PC-9 (cell line): ENCODE measurements around the gene STK10. TPM values are rescaled to one million over a fixed set of nuclear protein-coding genes. Genes with fewer than 3 reads are reported as not detected.

Experiments
- BruUV-seq: library from RNA; stranded (reverse); fragments of 400-500 nt; replicated peaks from 2 replicates; lab custom pipeline; 2021; lab: Mats Ljungman, UMichigan
- CTCF ChIA-PET: fragments of 300-600 bp; sonication (Branson Sonifier 250); formaldehyde crosslinking; loops from one replicate; lab custom pipeline; 2022; ENCODE audit warnings: antibody characterized with exemption; lab: Charles Lee
- POLR2A ChIA-PET: fragments of 300-600 bp; sonication (Branson Sonifier 250); formaldehyde crosslinking; loops from one replicate; lab custom pipeline; 2022; ENCODE audit warnings: antibody characterized with exemption; ENCODE audit not compliant: unreplicated experiment; lab: Charles Lee
- DNase-seq, 2 experiments: peaks; one replicate each; pipeline versions ENCODE4 v3.0.0 to v3.0.0-alpha.2; 2015 to 2022; ENCODE audit warnings: mixed read lengths in 1 of 2
- H2AFZ ChIP-seq: fragments of 200-600 bp; sonication (generic); 2 replicates; pipeline ENCODE4 v1.8.1; 2017; ENCODE audit warnings: antibody characterized with exemption
- H3F3A ChIP-seq: fragments of 200-600 bp; sonication (generic); 2 replicates; pipeline ENCODE4 v1.8.1; 2017; ENCODE audit warnings: antibody characterized with exemption, mild to moderate bottlenecking, low read depth; ENCODE audit not compliant: insufficient read depth
- H3K27ac ChIP-seq: fragments of 200-600 bp; sonication (generic); 2 replicates; pipeline ENCODE4 v1.6.1; 2016; ENCODE audit warnings: mixed run types
- H3K27me3 ChIP-seq: fragments of 200-600 bp; sonication (generic); 2 replicates; pipeline ENCODE4 v1.6.1; 2016; ENCODE audit warnings: low read depth, mixed run types; ENCODE audit not compliant: insufficient read depth
- H3K36me3 ChIP-seq: fragments of 200-600 bp; sonication (generic); 2 replicates; pipeline ENCODE4 v1.6.1; 2016; ENCODE audit warnings: low read depth, mixed run types
- H3K4me1 ChIP-seq: fragments of 200-600 bp; sonication (generic); replicated peaks from 2 replicates; pipeline ENCODE4 v1.6.1; 2016; ENCODE audit warnings: mixed run types; ENCODE audit not compliant: insufficient read depth
- H3K4me2 ChIP-seq: fragments of 200-600 bp; sonication (generic); 2 replicates; pipeline ENCODE4 v1.6.1; 2017; ENCODE audit warnings: mixed run types
- H3K4me3 ChIP-seq: fragments of 200-600 bp; sonication (generic); 2 replicates; pipeline ENCODE4 v1.6.1; 2016; ENCODE audit warnings: mixed run types
- H3K79me2 ChIP-seq: fragments of 200-600 bp; sonication (generic); 2 replicates; pipeline ENCODE4 v1.6.1; 2017; ENCODE audit warnings: low read depth, mixed run types
- H3K9me2 ChIP-seq: fragments of 200-600 bp; sonication (generic); 2 replicates; pipeline ENCODE4 v1.8.1; 2017; ENCODE audit warnings: mild to moderate bottlenecking; ENCODE audit not compliant: insufficient read depth
- H3K9me3 ChIP-seq: fragments of 200-600 bp; sonication (generic); 2 replicates; pipeline ENCODE4 v1.8.1; 2016; ENCODE audit warnings: low read depth; ENCODE audit not compliant: insufficient read depth
- H4K20me1 ChIP-seq: fragments of 200-600 bp; sonication (generic); 2 replicates; pipeline ENCODE4 v1.8.1; 2017; ENCODE audit not compliant: insufficient read depth
- EZH2 ChIP-seq: fragments of 200-600 bp; sonication (generic); IDR thresholded peaks from 2 replicates; pipeline ENCODE4 v1.8.0; 2017; ENCODE audit warnings: antibody characterized with exemption, low read depth
- intact Hi-C: fragments of 100-400 bp; cut with micrococcal nuclease; formaldehyde crosslinking; loops from one replicate; pipeline ENCODE4 v1.10.0; 2022; ENCODE audit not compliant: unreplicated experiment
- total RNA-seq: library from RNA; stranded (reverse); gene quantifications from 2 replicates; pipeline ENCODE4 v1.2.3, GENCODE V29; 2021
- TF ChIP-seq, protein P1 (sequence below): fragments of 200-600 bp; sonication (generic); conservative IDR thresholded peaks from 2 replicates; pipeline ENCODE4 v1.6.1; 2017; ENCODE audit warnings: mixed run types, antibody characterized with exemption, mild to moderate bottlenecking, moderate library complexity

STK10 gene
- total RNA-seq, 1 experiment from 2014 or later, result 31.5 TPM

DNA sequence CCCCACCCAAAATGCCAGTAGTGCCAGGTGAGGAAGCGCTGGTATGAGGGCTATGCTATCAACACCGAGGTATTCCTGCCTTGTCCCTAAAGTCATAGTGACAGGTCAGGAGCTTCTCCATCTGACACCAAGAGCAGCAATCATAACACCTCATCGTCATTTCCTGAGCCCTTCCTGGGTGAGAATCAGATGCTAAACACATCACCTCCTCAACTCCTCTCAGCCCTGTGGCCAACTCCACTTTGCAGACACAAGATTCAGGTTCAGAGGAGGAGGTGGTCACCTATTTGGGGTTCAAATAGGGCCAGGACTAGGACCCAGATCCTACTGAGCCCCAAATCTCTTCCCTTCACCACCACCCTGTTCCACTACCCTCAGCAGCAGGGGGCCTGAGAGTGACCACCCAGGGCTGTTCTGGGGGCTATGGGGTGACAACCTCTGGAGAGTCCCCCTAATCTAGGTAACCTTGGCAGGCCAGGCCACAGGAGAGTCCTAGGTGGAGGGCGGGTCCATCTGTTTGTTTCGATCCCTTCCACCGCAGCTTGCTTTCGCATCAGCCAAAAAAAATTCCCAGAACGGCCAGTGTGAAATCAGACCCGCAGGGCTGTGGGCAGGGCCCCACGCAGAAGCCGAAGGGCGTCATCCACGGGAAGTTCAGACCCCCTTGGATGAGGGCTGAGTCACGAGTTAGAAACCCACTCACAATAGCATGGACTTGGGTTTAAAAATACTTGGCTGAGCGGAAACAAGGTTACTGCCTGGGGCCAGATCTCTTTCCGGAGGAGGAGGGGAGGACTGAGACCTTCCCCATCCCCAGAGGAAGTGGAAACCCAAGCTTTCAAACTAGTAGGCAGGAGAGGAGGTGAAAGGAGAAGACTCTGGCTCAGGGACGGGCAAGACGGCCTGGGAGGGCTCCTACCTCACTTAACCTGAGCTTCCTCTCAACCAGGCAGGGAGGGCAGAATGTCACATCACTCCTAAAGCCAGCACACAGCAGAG is 8.7 kb downstream of the STK10 start:
- no peak overlapping the region for H3K4me2 ChIP-seq
- no peaks in the 10 kb centered on the region for H3F3A ChIP-seq
- no peak overlapping the region for H2AFZ ChIP-seq
- ChIA-PET CTCF (no interaction called here), POLR2A (interaction anchor here (0.7 kb wide), 1 partner anchor 119 kb away, joined by 5 read pairs; no protein-coding TSS in a partner anchor)
- no TSS peak for BruUV-seq
- DNase-seq, result no peak
- no peak overlapping the region for H3K4me3 ChIP-seq
- H3K79me2 ChIP-seq, result peaks cover 35% of the 10 kb centered on the region
- intact Hi-C loops, result no loop called here
- H3K9me2 ChIP-seq, result no peaks in the 10 kb centered on the region
- H4K20me1 ChIP-seq, result peaks cover 29% of the 10 kb centered on the region
- H3K4me1 ChIP-seq, result no peaks in the 10 kb centered on the region
- TF ChIP-seq EZH2, result no peak
- TF ChIP-seq, protein P1, sequence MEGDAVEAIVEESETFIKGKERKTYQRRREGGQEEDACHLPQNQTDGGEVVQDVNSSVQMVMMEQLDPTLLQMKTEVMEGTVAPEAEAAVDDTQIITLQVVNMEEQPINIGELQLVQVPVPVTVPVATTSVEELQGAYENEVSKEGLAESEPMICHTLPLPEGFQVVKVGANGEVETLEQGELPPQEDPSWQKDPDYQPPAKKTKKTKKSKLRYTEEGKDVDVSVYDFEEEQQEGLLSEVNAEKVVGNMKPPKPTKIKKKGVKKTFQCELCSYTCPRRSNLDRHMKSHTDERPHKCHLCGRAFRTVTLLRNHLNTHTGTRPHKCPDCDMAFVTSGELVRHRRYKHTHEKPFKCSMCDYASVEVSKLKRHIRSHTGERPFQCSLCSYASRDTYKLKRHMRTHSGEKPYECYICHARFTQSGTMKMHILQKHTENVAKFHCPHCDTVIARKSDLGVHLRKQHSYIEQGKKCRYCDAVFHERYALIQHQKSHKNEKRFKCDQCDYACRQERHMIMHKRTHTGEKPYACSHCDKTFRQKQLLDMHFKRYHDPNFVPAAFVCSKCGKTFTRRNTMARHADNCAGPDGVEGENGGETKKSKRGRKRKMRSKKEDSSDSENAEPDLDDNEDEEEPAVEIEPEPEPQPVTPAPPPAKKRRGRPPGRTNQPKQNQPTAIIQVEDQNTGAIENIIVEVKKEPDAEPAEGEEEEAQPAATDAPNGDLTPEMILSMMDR, result no peak
- no peaks in the 10 kb centered on the region for H3K9me3 ChIP-seq
- no peaks in the 10 kb centered on the region for H3K36me3 ChIP-seq
- H3K27me3 ChIP-seq, result no peaks in the 10 kb centered on the region
- no peak overlapping the region for H3K27ac ChIP-seq

- H3K9me2 ChIP-seq, result no peaks in the 10 kb centered on the region
- H3K4me2 ChIP-seq, result no peak overlapping the region
- no TSS peak for BruUV-seq
- H3K36me3 ChIP-seq, result no peaks in the 10 kb centered on the region
- TF ChIP-seq, protein P1, result no peak
- no peak for TF ChIP-seq EZH2
- no peaks in the 10 kb centered on the region for H3K4me1 ChIP-seq
- no peak overlapping the region for H3K27ac ChIP-seq
- peaks cover 27% of the 10 kb centered on the region for H3K79me2 ChIP-seq
- POLR2A ChIA-PET, result interaction anchor here (0.7 kb wide), 1 partner anchor 120 kb away, joined by 5 read pairs; no protein-coding TSS in a partner anchor
- H2AFZ ChIP-seq, result no peak overlapping the region
- H3K4me3 ChIP-seq, result no peak overlapping the region
- no peaks in the 10 kb centered on the region for H3K9me3 ChIP-seq
- no peak for DNase-seq
- peaks cover 29% of the 10 kb centered on the region for H4K20me1 ChIP-seq
- CTCF ChIA-PET, result no interaction called here
- intact Hi-C loops, result no loop called here
- H3K27me3 ChIP-seq, result no peaks in the 10 kb centered on the region
- H3F3A ChIP-seq, result no peaks in the 10 kb centered on the region
Measured at GRCh38 chr5:172178301-172178987, 9.6 kb downstream of the STK10 start.

GRCh38 chr5:172177176-172177575 is 10.8 kb downstream of the STK10 start:
- no peak for DNase-seq
- H3K27ac ChIP-seq, result no peak overlapping the region
- no peak overlapping the region for H3K4me3 ChIP-seq
- H3F3A ChIP-seq, result no peaks in the 10 kb centered on the region
- peaks cover 25% of the 10 kb centered on the region for H4K20me1 ChIP-seq
- ChIA-PET CTCF (no interaction called here), POLR2A (no interaction called here)
- H3K4me1 ChIP-seq, result no peaks in the 10 kb centered on the region
- no peaks in the 10 kb centered on the region for H3K36me3 ChIP-seq
- H3K4me2 ChIP-seq, result no peak overlapping the region
- no peak for TF ChIP-seq EZH2
- H3K27me3 ChIP-seq, result no peaks in the 10 kb centered on the region
- intact Hi-C loops, result no loop called here
- H3K9me2 ChIP-seq, result no peaks in the 10 kb centered on the region
- peaks cover 14% of the 10 kb centered on the region for H3K79me2 ChIP-seq
- no TSS peak for BruUV-seq
- no peaks in the 10 kb centered on the region for H3K9me3 ChIP-seq
- H2AFZ ChIP-seq, result no peak overlapping the region
